Measurements from ENCODE around the gene POPDC3. TPM values are rescaled to one million over a fixed set of nuclear protein-coding genes. Genes with fewer than 3 reads are reported as not detected.
"Not testable (repeated sequence)": the region's sequence is repeated elsewhere in the genome, so short reads cannot be mapped to it uniquely, and the experiment has no call there.

Gene POPDC3
- total RNA-seq, 1 donor from 2014 or later: 56.9 TPM

- Histone ChIP-seq H3K27ac (replicated peaks) (peak overlapping the region; percentile 93), H3K36me3 (no peaks in the 10 kb centered on the region), H3K27me3 (ENCODE audit: low read depth) (peaks cover 52% of the 10 kb centered on the region), H3K4me3 (peak overlapping the region; percentile 70), H3K4me1 (peaks cover 21% of the 10 kb centered on the region), H3K9me3 (replicated peaks) (no peaks in the 10 kb centered on the region)
- no peak for TF ChIP-seq CTCF (IDR thresholded peaks at IDR 0.05; ENCODE audit: borderline replicate concordance)
- intact Hi-C loops (cut with micrococcal nuclease): no loop called here
- DNase-seq: no peak
Measured at GRCh38 chr6:105178636-105179035, 1.2 kb downstream of the POPDC3 start.

- H3K4me1 ChIP-seq: peaks cover 20% of the 10 kb centered on the region
- TF ChIP-seq CTCF (IDR thresholded peaks at IDR 0.05; ENCODE audit: borderline replicate concordance): no peak
- peak overlapping the region; percentile 93 for H3K27ac ChIP-seq (replicated peaks)
- peak overlapping the region; percentile 70 for H3K4me3 ChIP-seq
- H3K27me3 ChIP-seq (ENCODE audit: low read depth): peaks cover 52% of the 10 kb centered on the region
- intact Hi-C loops (cut with micrococcal nuclease): no loop called here
- H3K9me3 ChIP-seq (replicated peaks): no peaks in the 10 kb centered on the region
- DNase-seq: no peak
- H3K36me3 ChIP-seq: no peaks in the 10 kb centered on the region
Measured at GRCh38 chr6:105178110-105178509, 1.7 kb downstream of the POPDC3 start.

- intact Hi-C loops (cut with micrococcal nuclease): no loop called here
- Histone ChIP-seq H3K4me1 (peaks cover 16% of the 10 kb centered on the region), H3K9me3 (replicated peaks) (no peaks in the 10 kb centered on the region), H3K36me3 (no peaks in the 10 kb centered on the region), H3K4me3 (peak overlapping the region; percentile 70), H3K27me3 (ENCODE audit: low read depth) (peaks cover 52% of the 10 kb centered on the region), H3K27ac (replicated peaks) (peak overlapping the region; percentile 93)
- no peak for DNase-seq
- no peak for TF ChIP-seq CTCF (IDR thresholded peaks at IDR 0.05; ENCODE audit: borderline replicate concordance)
Measured at GRCh38 chr6:105177556-105177955, 2.3 kb downstream of the POPDC3 start.

DNA sequence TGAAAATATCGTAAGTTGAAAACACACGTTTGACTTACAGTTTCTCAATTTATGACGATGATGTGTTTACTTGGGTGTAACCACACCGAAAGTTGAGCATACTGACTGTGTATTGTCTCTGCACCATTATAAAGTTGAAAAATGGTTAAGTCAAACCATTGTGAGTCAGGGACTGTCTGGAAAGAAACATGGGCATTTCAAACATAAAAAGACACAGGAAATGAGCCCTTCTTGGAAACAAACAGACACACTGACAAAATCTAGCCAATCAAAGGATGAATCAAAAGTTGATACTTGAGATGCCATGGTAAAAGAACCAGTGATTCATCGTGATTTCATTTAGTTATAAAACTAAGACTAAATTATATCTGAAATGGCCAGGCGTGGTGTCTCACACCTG is 5.3 kb downstream of the POPDC3 start:
- H3K4me1 ChIP-seq: peaks cover 17% of the 10 kb centered on the region
- H3K27ac ChIP-seq (replicated peaks): no peak overlapping the region
- H3K27me3 ChIP-seq (ENCODE audit: low read depth): peaks cover 28% of the 10 kb centered on the region
- no peak overlapping the region for H3K4me3 ChIP-seq
- DNase-seq: no peak
- intact Hi-C loops (cut with micrococcal nuclease): no loop called here
- no peaks in the 10 kb centered on the region for H3K9me3 ChIP-seq (replicated peaks)
- no peaks in the 10 kb centered on the region for H3K36me3 ChIP-seq
- TF ChIP-seq CTCF (IDR thresholded peaks at IDR 0.05; ENCODE audit: borderline replicate concordance): no peak

GRCh38 chr6:105172515-105172914 is 7.3 kb downstream of the POPDC3 start:
- DNase-seq: not testable (repeated sequence)

DNA sequence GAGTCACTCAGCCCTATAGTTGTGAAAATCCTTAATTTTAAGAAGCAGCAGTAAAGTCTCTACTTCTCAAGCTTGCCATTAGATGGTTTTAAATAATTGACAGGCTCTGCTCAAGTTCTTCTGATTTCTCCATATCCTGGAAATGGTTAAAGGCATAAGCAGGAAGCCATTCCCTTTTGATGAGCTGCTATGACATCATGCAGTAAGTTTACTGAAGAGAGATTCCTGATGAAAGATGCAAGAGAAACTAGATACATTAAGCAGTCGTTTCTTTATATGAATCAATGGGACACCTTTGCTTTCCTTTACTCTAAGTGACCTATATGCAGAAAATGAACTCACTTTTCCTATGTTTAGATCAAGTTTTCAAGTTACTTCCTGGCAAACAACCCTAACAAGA is 9.8 kb downstream of the POPDC3 start:
- Histone ChIP-seq H3K27ac (replicated peaks) (no peak overlapping the region), H3K4me3 (no peak overlapping the region)

More at GRCh38 chr6:105172515-105172914, 7.3 kb downstream of the POPDC3 start:
- H3K36me3 ChIP-seq; intact Hi-C loops (cut with micrococcal nuclease); H3K27ac ChIP-seq (replicated peaks); H3K4me3 ChIP-seq; H3K9me3 ChIP-seq (replicated peaks): not testable (repeated sequence)
- H3K27me3 ChIP-seq (ENCODE audit: low read depth): peaks cover 12% of the 10 kb centered on the region
- H3K4me1 ChIP-seq: peaks cover 13% of the 10 kb centered on the region

More for the DNA sequence above, 9.8 kb downstream of the POPDC3 start:
- H3K4me1 ChIP-seq: peaks cover 18% of the 10 kb centered on the region
- peaks cover 1% of the 10 kb centered on the region for H3K27me3 ChIP-seq (ENCODE audit: low read depth)
- no peaks in the 10 kb centered on the region for H3K9me3 ChIP-seq (replicated peaks)
- no peaks in the 10 kb centered on the region for H3K36me3 ChIP-seq
- intact Hi-C loops (cut with micrococcal nuclease): no loop called here
- TF ChIP-seq CTCF (IDR thresholded peaks at IDR 0.05; ENCODE audit: borderline replicate concordance): no peak
- DNase-seq: no peak
